MM.1S (cell line): Measurements from ENCODE around the gene NUDT5.

ENCODE experiments used
- CTCF ChIP-seq: fragments of 300-600 bp; sonication (generic); IDR thresholded peaks from 2 replicates; pipeline ENCODE4 v1.5.1; 2016; ENCODE audit warnings: antibody characterized with exemption, low read length, mixed read lengths
- EZH2 ChIP-seq: fragments of 300-600 bp; sonication (generic); optimal IDR thresholded peaks from 2 replicates; pipeline ENCODE3; 2017; ENCODE audit warnings: low read depth, mild to moderate bottlenecking, antibody characterized with exemption, low read length, mixed read lengths

GRCh38 chr10:12187321-12187905 lies 8.3 kb downstream of the NUDT5 start:
- TF ChIP-seq CTCF (no peak), EZH2 (no peak)
